Lower lobe of right lung (tissue), 2 donors: Measurements from ENCODE around the gene FOCAD. TPM values are rescaled to one million over a fixed set of nuclear protein-coding genes. Genes with fewer than 3 reads are reported as not detected.

Experiments
- ATAC-seq, 2 donors: fragments of 200-7000 bp; cut with Tn5 transposase; one replicate each; pipeline ENCODE4 v1.9.1; 2020 to 2022; ENCODE audit warnings: mild to moderate bottlenecking in 2 of 2, moderate library complexity in 2 of 2
- DNase-seq: peaks from one replicate; pipeline ENCODE4 v3.0.0-alpha.2; 2020
- H3K27ac ChIP-seq: fragments of 200-600 bp; one replicate; pipeline ENCODE4 v1.8.0; 2022
- H3K27me3 ChIP-seq: fragments of 200-600 bp; one replicate; pipeline ENCODE4 v1.8.0; 2022; ENCODE audit warnings: low read depth
- H3K36me3 ChIP-seq: fragments of 200-600 bp; one replicate; pipeline ENCODE4 v1.8.0; 2022; ENCODE audit warnings: mild to moderate bottlenecking
- H3K4me1 ChIP-seq: fragments of 200-600 bp; one replicate; pipeline ENCODE4 v1.8.0; 2022
- H3K4me3 ChIP-seq: fragments of 200-600 bp; one replicate; pipeline ENCODE4 v1.8.0; 2022; ENCODE audit warnings: mild to moderate bottlenecking
- H3K9me3 ChIP-seq: fragments of 200-600 bp; one replicate; pipeline ENCODE4 v1.8.0; 2022
- intact Hi-C: fragments of 100-400 bp; cut with DNase I; formaldehyde crosslinking; loops from one replicate; pipeline ENCODE4 v1.11.0; 2022
- total RNA-seq: library from RNA; stranded (reverse); fragmentation: NEBNext Ultra II Directional; extraction: Animal tissue kit (Norgen Biotek cat#: 25700); gene quantifications from one replicate; pipeline ENCODE4 v1.2.1, GENCODE V29; 2021
- TF ChIP-seq, protein P1 (sequence below): fragments of 200-600 bp; IDR thresholded peaks from one replicate; pipeline ENCODE4 v1.8.0; 2022; ENCODE audit warnings: antibody characterized with exemption, mild to moderate bottlenecking
- donor health status: DM: no; HTN: yes; CAD: no; lungs with severe emphysema.

Gene FOCAD
- total RNA-seq, 1 donor from 2014 or later, result 29.5 TPM

DNA sequence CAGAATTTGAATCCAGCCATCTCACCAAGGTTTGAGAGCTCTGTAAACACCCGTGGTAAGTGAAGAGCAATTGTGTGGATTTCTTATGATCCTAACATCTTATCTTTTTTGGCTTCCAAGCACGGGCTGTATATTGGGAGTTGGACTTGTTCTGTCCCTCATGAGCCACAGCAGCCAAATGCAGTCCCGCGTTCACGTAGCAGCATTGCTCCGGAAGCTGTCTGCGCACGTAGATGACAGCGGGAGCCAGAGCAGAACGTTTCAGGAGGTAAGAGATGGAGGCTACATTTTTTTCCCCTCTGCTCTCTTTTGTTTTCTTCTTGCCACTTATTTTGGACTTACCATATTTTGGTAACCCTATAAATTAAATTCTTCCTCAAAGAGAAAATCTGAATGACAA, 260.4 kb downstream of the FOCAD start:
- no peaks in the 10 kb centered on the region for H3K9me3 ChIP-seq
- peaks cover 9% of the 10 kb centered on the region for H3K36me3 ChIP-seq
- H3K27ac ChIP-seq, result no peak overlapping the region
- no peaks in the 10 kb centered on the region for H3K4me1 ChIP-seq
- ATAC-seq, result no peak
- no peak for DNase-seq
- TF ChIP-seq, protein P1, sequence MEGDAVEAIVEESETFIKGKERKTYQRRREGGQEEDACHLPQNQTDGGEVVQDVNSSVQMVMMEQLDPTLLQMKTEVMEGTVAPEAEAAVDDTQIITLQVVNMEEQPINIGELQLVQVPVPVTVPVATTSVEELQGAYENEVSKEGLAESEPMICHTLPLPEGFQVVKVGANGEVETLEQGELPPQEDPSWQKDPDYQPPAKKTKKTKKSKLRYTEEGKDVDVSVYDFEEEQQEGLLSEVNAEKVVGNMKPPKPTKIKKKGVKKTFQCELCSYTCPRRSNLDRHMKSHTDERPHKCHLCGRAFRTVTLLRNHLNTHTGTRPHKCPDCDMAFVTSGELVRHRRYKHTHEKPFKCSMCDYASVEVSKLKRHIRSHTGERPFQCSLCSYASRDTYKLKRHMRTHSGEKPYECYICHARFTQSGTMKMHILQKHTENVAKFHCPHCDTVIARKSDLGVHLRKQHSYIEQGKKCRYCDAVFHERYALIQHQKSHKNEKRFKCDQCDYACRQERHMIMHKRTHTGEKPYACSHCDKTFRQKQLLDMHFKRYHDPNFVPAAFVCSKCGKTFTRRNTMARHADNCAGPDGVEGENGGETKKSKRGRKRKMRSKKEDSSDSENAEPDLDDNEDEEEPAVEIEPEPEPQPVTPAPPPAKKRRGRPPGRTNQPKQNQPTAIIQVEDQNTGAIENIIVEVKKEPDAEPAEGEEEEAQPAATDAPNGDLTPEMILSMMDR, result no peak
- intact Hi-C loops, result loop anchor here (10.0 kb wide), 1 partner anchor 590 kb away; no protein-coding TSS in a partner anchor
- H3K4me3 ChIP-seq, result no peak overlapping the region
- H3K27me3 ChIP-seq, result no peaks in the 10 kb centered on the region

DNA sequence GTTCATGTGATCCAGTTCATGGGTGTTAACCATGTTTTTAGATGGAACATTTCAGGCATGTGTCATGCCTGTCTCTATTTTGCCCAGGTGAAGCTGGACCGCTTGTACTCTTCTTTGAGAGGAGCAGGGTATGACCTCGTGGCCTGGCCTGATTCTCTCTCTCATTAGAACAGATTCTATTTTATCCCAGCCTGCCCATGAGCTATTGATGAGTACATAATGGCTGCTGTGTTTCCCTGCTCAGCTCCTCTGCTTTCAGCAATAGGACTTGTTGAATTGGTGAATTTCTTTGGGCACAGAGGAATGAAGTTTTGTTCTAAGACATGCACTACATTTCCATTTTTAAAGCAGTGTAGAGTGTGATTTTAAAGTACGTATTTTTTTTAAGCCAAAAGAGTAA, 261.2 kb downstream of the FOCAD start:
- Histone ChIP-seq H3K4me1 (no peaks in the 10 kb centered on the region), H3K27ac (no peak overlapping the region), H3K36me3 (peaks cover 9% of the 10 kb centered on the region), H3K27me3 (no peaks in the 10 kb centered on the region), H3K9me3 (no peaks in the 10 kb centered on the region), H3K4me3 (no peak overlapping the region)
- ATAC-seq (no peak), DNase-seq (no peak)
- TF ChIP-seq, protein P1, result no peak
- intact Hi-C loops, result loop anchor here (10.0 kb wide), 1 partner anchor 590 kb away; no protein-coding TSS in a partner anchor

DNA sequence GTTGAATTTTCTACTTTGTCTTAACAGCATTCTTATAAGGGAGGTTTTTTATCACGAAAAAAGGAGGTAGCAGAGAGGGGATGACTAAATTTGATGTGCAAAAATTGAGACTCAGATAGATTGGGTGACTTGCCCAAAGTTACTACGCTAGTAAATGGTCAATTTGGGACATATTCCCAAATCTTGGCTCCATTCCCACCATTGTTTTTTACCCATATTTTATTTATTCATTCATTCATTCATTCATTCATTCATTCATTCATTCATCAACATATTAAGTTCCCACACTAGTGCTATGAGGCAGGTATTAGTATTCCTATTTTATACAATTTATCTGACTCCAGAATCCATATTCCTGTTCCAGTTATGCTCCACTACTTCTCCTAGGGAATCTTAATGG, 261.8 kb downstream of the FOCAD start:
- Histone ChIP-seq H3K27ac (no peak overlapping the region), H3K27me3 (no peaks in the 10 kb centered on the region), H3K36me3 (peaks cover 12% of the 10 kb centered on the region), H3K9me3 (no peaks in the 10 kb centered on the region), H3K4me1 (no peaks in the 10 kb centered on the region), H3K4me3 (no peak overlapping the region)
- ATAC-seq, result no peak
- no peak for DNase-seq
- TF ChIP-seq, protein P1, result no peak
- intact Hi-C loops, result loop anchor here (10.0 kb wide), 1 partner anchor 591 kb away; no protein-coding TSS in a partner anchor

DNA sequence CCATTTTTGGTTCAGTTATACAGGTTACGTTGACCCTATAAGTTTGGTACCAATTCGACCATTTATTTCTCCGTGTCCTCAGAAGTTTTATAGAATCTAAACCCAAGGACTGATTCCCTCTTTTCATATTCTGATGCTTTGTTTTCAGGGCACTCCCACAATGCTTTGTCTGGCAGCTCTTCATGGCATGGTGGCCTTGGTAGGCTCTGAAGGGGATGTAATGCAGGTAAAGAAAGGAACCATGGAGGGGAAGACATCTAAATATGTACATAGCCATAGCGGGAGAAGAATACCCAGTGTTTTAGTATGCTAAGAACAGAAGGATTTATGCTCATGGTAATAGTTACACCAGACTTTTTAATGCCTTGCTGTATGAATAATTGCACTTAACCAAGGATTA, 264.6 kb downstream of the FOCAD start:
- H3K36me3 ChIP-seq, result peaks cover 33% of the 10 kb centered on the region
- H3K9me3 ChIP-seq, result no peaks in the 10 kb centered on the region
- TF ChIP-seq, protein P1, result no peak
- no peaks in the 10 kb centered on the region for H3K4me1 ChIP-seq
- no peak overlapping the region for H3K27ac ChIP-seq
- ATAC-seq (no peak), DNase-seq (no peak)
- intact Hi-C loops, result loop anchor here (10.0 kb wide), 1 partner anchor 594 kb away; no protein-coding TSS in a partner anchor
- H3K27me3 ChIP-seq, result no peaks in the 10 kb centered on the region
- H3K4me3 ChIP-seq, result no peak overlapping the region

DNA sequence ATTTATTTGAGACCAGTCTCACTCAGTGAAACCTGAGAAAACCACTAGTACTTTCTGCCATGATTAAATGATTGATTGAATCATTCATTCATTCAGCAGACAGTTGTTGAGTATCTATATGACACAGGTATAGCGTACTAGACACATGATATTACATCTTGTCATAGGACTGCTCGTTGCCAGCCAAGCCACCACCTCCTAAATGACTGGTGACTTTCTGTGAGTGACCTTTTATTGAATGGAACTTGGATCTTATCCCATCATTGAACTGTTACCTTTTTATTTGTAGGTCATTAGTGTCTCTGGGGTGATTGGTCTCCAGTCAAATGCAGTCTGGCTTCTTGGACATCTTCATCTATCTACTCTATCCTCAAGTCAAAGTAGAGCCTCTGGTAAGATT, 266.6 kb downstream of the FOCAD start:
- H3K36me3 ChIP-seq, result peaks cover 29% of the 10 kb centered on the region
- DNase-seq (no peak), ATAC-seq (no peak)
- no peaks in the 10 kb centered on the region for H3K9me3 ChIP-seq
- intact Hi-C loops, result no loop called here
- H3K27ac ChIP-seq, result no peak overlapping the region
- no peaks in the 10 kb centered on the region for H3K4me1 ChIP-seq
- TF ChIP-seq, protein P1, result no peak
- no peak overlapping the region for H3K4me3 ChIP-seq
- no peaks in the 10 kb centered on the region for H3K27me3 ChIP-seq
